Neural cell (in vitro differentiated cells): ENCODE measurements around the gene ADCY6. TPM values are rescaled to one million over a fixed set of nuclear protein-coding genes. Genes with fewer than 3 reads are reported as not detected.
"Not testable (repeated sequence)": the region's sequence is repeated elsewhere in the genome, so short reads cannot be mapped to it uniquely, and the experiment has no call there.

Experiments
- H2AFZ ChIP-seq: fragments of 200-600, 300-800 bp; sonication (generic), shearing (Covaris generic); 2 replicates; pipeline ENCODE4 v1.6.0; 2014; ENCODE audit warnings: low read depth, mild to moderate bottlenecking, antibody characterized with exemption, low read length, moderate library complexity
- H3F3A ChIP-seq: fragments of 200-600 bp; shearing (Covaris generic); 2 replicates; pipeline ENCODE4 v1.6.1; 2016; ENCODE audit warnings: mild to moderate bottlenecking, moderate library complexity, mixed read lengths, antibody characterized with exemption, low read length; ENCODE audit not compliant: insufficient read depth, poor library complexity, severe bottlenecking
- H3K27ac ChIP-seq: fragments of 200-600, 300-800 bp; sonication (generic), shearing (Covaris generic); 2 replicates; pipeline ENCODE4 v1.5.1; 2014; ENCODE audit warnings: mild to moderate bottlenecking, low read length, moderate library complexity
- H3K27me3 ChIP-seq: fragments of 300-800, 200-600 bp; sonication (generic), shearing (Covaris generic); 2 replicates; pipeline ENCODE4 v1.6.0; 2014; ENCODE audit warnings: mild to moderate bottlenecking, low read depth, low read length, moderate library complexity; ENCODE audit not compliant: insufficient read depth
- H3K36me3 ChIP-seq: fragments of 300-800, 200-600 bp; sonication (generic), shearing (Covaris generic); 2 replicates; pipeline ENCODE4 v1.5.1; 2014; ENCODE audit warnings: mild to moderate bottlenecking, antibody characterized with exemption, low read length, moderate library complexity; ENCODE audit not compliant: insufficient read depth
- H3K4me2 ChIP-seq: fragments of 300-800, 200-600 bp; sonication (generic), shearing (Covaris generic); 2 replicates; pipeline ENCODE4 v1.6.0; 2014; ENCODE audit warnings: mild to moderate bottlenecking, low read length
- H3K4me3 ChIP-seq: fragments of 300-800, 200-600 bp; sonication (generic), shearing (Covaris generic); 2 replicates; pipeline ENCODE4 v1.5.1; 2014; ENCODE audit warnings: mild to moderate bottlenecking, low read length, moderate library complexity
- H3K79me2 ChIP-seq: fragments of 200-600 bp; shearing (Covaris generic); replicated peaks from 2 replicates; pipeline ENCODE4 v1.6.0; 2014; ENCODE audit warnings: mild to moderate bottlenecking, low read length, moderate library complexity; ENCODE audit not compliant: insufficient read depth
- H3K9ac ChIP-seq: fragments of 300-800, 200-600 bp; sonication (generic), shearing (Covaris generic); 2 replicates; pipeline ENCODE4 v1.6.1; 2016; ENCODE audit warnings: mild to moderate bottlenecking, low read length, mixed read lengths
- H3K9me2 ChIP-seq: fragments of 200-600 bp; shearing (Covaris generic); 2 replicates; pipeline ENCODE4 v1.6.1; 2016; ENCODE audit warnings: mild to moderate bottlenecking, low read length, mixed read lengths; ENCODE audit not compliant: insufficient read depth
- H3K9me3 ChIP-seq: fragments of 200-600, 300-800 bp; sonication (generic), shearing (Covaris generic); 2 replicates; pipeline ENCODE4 v1.6.1; 2016; ENCODE audit warnings: mild to moderate bottlenecking, mixed run types, low read length, moderate library complexity, mixed read lengths
- H4K20me1 ChIP-seq: fragments of 200-600 bp; shearing (Covaris generic); 2 replicates; pipeline ENCODE4 v1.6.1; 2016; ENCODE audit warnings: mild to moderate bottlenecking, mixed run types; ENCODE audit not compliant: insufficient read depth
- MXI1 ChIP-seq: fragments of 450-650 bp; conservative IDR thresholded peaks from 2 replicates; pipeline ENCODE4 v1.6.1; 2014; ENCODE audit warnings: antibody characterized with exemption, mild to moderate bottlenecking; ENCODE audit not compliant: poor library complexity, severe bottlenecking
- polyA plus RNA-seq: library from polyadenylated mRNA; depleted of rRNA; stranded (reverse); fragments of >200 nt; gene quantifications from 2 replicates; pipeline ENCODE4 v1.2.3, GENCODE V29; 2014
- TF ChIP-seq, protein P1 (sequence below): IDR thresholded peaks from 2 replicates; pipeline ENCODE4 v1.6.1; 2012; ENCODE audit warnings: borderline replicate concordance

ADCY6 gene
- polyA plus RNA-seq, 1 donor from 2014 or later = 43.1 TPM

DNA sequence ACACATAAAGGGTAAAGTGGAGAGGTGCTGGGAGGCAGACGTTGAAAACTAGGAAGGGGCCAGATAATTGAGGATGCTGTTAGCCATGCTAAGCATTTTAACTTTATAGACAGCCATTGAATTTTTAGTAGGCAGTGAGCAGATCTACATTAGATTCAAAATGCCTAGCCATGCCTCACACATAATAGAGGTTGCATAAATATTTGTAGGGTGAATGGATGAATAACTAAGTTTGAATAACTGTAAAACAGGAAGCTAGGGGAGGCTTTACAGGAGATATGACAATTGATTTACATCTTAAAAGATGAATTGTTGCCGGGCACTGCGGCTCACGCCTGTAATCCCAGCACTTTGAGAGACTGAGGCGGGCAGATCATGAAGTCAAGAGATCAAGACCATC, 60.1 kb downstream of the ADCY6 start:
- no peaks in the 10 kb centered on the region for H3K9me3 ChIP-seq
- H3K27me3 ChIP-seq = no peaks in the 10 kb centered on the region
- no peaks in the 10 kb centered on the region for H3K9me2 ChIP-seq
- H3K4me2 ChIP-seq = no peak overlapping the region
- no peak overlapping the region for H2AFZ ChIP-seq
- no peaks in the 10 kb centered on the region for H3K36me3 ChIP-seq
- H4K20me1 ChIP-seq = no peaks in the 10 kb centered on the region
- no peaks in the 10 kb centered on the region for H3K79me2 ChIP-seq
- H3F3A ChIP-seq = no peaks in the 10 kb centered on the region
- no peak overlapping the region for H3K27ac ChIP-seq
- no peak for TF ChIP-seq MXI1
- TF ChIP-seq, protein P1, sequence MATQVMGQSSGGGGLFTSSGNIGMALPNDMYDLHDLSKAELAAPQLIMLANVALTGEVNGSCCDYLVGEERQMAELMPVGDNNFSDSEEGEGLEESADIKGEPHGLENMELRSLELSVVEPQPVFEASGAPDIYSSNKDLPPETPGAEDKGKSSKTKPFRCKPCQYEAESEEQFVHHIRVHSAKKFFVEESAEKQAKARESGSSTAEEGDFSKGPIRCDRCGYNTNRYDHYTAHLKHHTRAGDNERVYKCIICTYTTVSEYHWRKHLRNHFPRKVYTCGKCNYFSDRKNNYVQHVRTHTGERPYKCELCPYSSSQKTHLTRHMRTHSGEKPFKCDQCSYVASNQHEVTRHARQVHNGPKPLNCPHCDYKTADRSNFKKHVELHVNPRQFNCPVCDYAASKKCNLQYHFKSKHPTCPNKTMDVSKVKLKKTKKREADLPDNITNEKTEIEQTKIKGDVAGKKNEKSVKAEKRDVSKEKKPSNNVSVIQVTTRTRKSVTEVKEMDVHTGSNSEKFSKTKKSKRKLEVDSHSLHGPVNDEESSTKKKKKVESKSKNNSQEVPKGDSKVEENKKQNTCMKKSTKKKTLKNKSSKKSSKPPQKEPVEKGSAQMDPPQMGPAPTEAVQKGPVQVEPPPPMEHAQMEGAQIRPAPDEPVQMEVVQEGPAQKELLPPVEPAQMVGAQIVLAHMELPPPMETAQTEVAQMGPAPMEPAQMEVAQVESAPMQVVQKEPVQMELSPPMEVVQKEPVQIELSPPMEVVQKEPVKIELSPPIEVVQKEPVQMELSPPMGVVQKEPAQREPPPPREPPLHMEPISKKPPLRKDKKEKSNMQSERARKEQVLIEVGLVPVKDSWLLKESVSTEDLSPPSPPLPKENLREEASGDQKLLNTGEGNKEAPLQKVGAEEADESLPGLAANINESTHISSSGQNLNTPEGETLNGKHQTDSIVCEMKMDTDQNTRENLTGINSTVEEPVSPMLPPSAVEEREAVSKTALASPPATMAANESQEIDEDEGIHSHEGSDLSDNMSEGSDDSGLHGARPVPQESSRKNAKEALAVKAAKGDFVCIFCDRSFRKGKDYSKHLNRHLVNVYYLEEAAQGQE = no peak
- no peak overlapping the region for H3K9ac ChIP-seq
- H3K4me3 ChIP-seq = no peak overlapping the region

- not testable (repeated sequence) for H3K27me3 ChIP-seq, H4K20me1 ChIP-seq, H3K79me2 ChIP-seq, H3K4me2 ChIP-seq, H3K36me3 ChIP-seq, H3K9me3 ChIP-seq, H3F3A ChIP-seq, H3K4me3 ChIP-seq, H3K27ac ChIP-seq, H2AFZ ChIP-seq, H3K9me2 ChIP-seq, H3K9ac ChIP-seq
Observed at GRCh38 chr12:48720737-48721136, 68.2 kb downstream of the ADCY6 start.

- not testable (repeated sequence) for H3F3A ChIP-seq, H3K9me2 ChIP-seq, H3K9ac ChIP-seq, H3K4me3 ChIP-seq, H3K4me2 ChIP-seq, H4K20me1 ChIP-seq, H3K9me3 ChIP-seq, H3K27me3 ChIP-seq, H3K79me2 ChIP-seq, H2AFZ ChIP-seq, H3K27ac ChIP-seq, H3K36me3 ChIP-seq
Observed at GRCh38 chr12:48720171-48720570, 68.7 kb downstream of the ADCY6 start.

- not testable (repeated sequence) for H3K27ac ChIP-seq
Observed at GRCh38 chr12:48719002-48719401, 69.9 kb downstream of the ADCY6 start.

More at GRCh38 chr12:48719002-48719401, 69.9 kb downstream of the ADCY6 start:
- H3K27me3 ChIP-seq, H3K9ac ChIP-seq, H3K36me3 ChIP-seq, H3K9me2 ChIP-seq, H2AFZ ChIP-seq, H3K9me3 ChIP-seq, H4K20me1 ChIP-seq, H3K4me3 ChIP-seq, H3F3A ChIP-seq, H3K4me2 ChIP-seq: not testable (repeated sequence)
- peaks cover 21% of the 10 kb centered on the region for H3K79me2 ChIP-seq
